Activated T-helper 17 cell treated with anti-CD3 and anti-CD28 coated beads, Interleukin-2, amount 50 U/mL, for 72 hours (primary cell): Measurements from ENCODE around the gene UQCC3. TPM values are rescaled to one million over a fixed set of nuclear protein-coding genes. Genes with fewer than 3 reads are reported as not detected.
A peak's percentile ranks its signal among the peaks of the same experiment; 100 is the strongest.
"Not testable (repeated sequence)": the region's sequence is repeated elsewhere in the genome, so short reads cannot be mapped to it uniquely, and the experiment has no call there.

ENCODE experiments used
- ATAC-seq: fragments of 150-1000 bp; cut with Tn5 transposase; replicated peaks from 2 replicates; pipeline ENCODE4 v1.10.0; 2021; ENCODE audit warnings: mild to moderate bottlenecking, moderate library complexity
- H3K27ac Mint-ChIP-seq: one replicate; pipeline ENCODE4 v1.8.0; 2022; ENCODE audit warnings: mixed read lengths
- H3K27me3 Mint-ChIP-seq: one replicate; pipeline ENCODE4 v1.8.0; 2022; ENCODE audit warnings: mixed read lengths
- H3K36me3 Mint-ChIP-seq: one replicate; pipeline ENCODE4 v1.8.0; 2022; ENCODE audit warnings: low read depth, mild to moderate bottlenecking, mixed read lengths
- H3K4me1 Mint-ChIP-seq: one replicate; pipeline ENCODE4 v1.8.0; 2022; ENCODE audit warnings: mixed read lengths
- H3K4me3 Mint-ChIP-seq: one replicate; pipeline ENCODE4 v1.8.0; 2022; ENCODE audit warnings: mild to moderate bottlenecking, mixed read lengths
- H3K9me3 Mint-ChIP-seq: one replicate; pipeline ENCODE4 v1.8.0; 2022; ENCODE audit warnings: mixed read lengths
- total RNA-seq, 2 donors: library from RNA; stranded (reverse); gene quantifications; one replicate each; pipeline ENCODE4 v1.2.3, GENCODE V29; 2022

UQCC3 gene, protein sequence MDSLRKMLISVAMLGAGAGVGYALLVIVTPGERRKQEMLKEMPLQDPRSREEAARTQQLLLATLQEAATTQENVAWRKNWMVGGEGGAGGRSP
- 1 to 10 TPM; 2.5 to 2.7 TPM for total RNA-seq

DNA sequence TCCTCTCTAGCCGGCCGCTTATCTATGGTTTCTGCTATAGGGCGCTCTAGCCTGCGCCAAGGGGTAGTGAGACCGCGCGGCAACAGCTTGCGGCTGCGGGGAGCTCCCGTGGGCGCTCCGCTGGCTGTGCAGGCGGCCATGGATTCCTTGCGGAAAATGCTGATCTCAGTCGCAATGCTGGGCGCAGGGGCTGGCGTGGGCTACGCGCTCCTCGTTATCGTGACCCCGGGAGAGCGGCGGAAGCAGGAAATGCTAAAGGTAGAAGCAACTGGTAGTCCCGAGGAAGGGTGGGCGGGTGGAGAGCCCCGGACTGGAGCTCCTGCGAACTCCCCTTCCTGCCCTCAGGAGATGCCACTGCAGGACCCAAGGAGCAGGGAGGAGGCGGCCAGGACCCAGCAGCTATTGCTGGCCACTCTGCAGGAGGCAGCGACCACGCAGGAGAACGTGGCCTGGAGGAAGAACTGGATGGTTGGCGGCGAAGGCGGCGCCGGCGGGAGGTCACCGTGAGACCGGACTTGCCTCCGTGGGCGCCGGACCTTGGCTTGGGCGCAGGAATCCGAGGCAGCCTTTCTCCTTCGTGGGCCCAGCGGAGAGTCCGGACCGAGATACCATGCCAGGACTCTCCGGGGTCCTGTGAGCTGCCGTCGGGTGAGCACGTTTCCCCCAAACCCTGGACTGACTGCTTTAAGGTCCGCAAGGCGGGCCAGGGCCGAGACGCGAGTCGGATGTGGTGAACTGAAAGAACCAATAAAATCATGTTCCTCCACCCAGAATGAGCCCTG is at the start of gene UQCC3, which contains the start of gene LBHD1:
UQCC3 (plus strand) TSS at position 66 of the 782 bp plus-strand sequence; CDS start at position 139, 73 bp downstream.
LBHD1 (minus strand) TSS at position 660 of the 782 bp plus-strand sequence. CDS start 2,236 bp downstream, outside the sequence.
- peaks cover 20% of the 10 kb centered on the region for H3K4me1 Mint-ChIP-seq
- H3K36me3 Mint-ChIP-seq: peaks cover 93% of the 10 kb centered on the region
- H3K9me3 Mint-ChIP-seq: no peaks in the 10 kb centered on the region
- ATAC-seq: peak; percentile 89
- peak within 1 kb of the TSS; percentile 99 for H3K4me3 Mint-ChIP-seq
- H3K27me3 Mint-ChIP-seq: no peaks in the 10 kb centered on the region
- H3K27ac Mint-ChIP-seq: peak within 1 kb of the TSS; percentile 98

DNA sequence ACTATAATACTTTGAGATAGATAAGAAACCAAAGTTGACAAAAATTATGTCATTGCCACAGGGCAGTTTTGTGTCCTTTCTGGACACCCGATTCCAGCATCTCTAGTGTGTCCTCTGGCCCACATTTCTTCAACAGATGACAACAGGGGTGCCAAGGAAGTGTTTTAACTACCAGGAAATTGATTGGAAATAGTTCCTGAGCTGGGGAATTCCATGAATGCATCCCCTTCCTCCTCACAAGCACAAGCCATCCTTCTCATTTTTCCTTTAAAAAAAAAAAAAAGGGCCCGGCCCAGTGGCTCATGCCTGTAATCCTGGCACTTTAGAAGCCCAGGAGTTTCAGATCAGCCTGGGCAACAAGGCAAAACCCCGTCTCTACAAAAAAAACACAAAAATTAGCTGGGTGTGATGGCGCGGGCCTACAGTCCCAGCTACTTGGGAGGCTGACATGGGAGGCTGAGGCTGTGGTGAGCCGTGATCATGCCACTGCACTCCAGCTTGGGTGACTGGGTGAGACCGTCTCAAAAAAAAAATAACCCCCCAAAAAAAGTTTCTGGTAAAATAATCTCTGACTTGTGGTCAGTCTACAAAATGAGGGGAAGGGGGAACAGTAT is 48.9 kb upstream of the UQCC3 start:
- H3K9me3 Mint-ChIP-seq: no peaks in the 10 kb centered on the region
- peak overlapping the region; percentile 97 for H3K4me3 Mint-ChIP-seq
- H3K27me3 Mint-ChIP-seq: no peaks in the 10 kb centered on the region
- H3K4me1 Mint-ChIP-seq: no peaks in the 10 kb centered on the region
- H3K27ac Mint-ChIP-seq: peak overlapping the region; percentile 91
- H3K36me3 Mint-ChIP-seq: peaks cover 80% of the 10 kb centered on the region
- no peak for ATAC-seq

DNA sequence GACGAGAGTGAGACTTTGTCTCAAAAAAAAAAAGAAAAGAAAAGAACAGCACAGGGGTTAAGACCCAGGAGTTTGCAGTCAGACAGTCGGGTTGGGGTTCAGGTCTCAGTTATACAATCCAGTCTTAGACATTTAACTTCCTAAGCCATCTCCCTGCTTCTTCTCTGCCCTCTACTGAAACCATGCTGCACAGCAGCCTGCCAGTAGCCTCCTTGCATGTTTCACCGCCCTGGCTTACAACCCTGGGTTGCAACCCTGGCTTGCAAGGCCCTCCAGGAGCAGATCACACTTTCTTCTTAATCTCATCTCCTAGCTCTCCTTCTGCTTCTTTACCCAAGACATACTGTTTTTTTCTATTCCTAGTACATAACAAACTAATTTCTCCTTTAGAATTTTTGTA is 43.8 kb upstream of the UQCC3 start:
- ATAC-seq: no peak
- Mint-ChIP-seq H3K36me3 (peaks cover 84% of the 10 kb centered on the region), H3K4me1 (no peaks in the 10 kb centered on the region), H3K4me3 (no peak overlapping the region), H3K9me3 (no peaks in the 10 kb centered on the region), H3K27me3 (no peaks in the 10 kb centered on the region), H3K27ac (no peak overlapping the region)

DNA sequence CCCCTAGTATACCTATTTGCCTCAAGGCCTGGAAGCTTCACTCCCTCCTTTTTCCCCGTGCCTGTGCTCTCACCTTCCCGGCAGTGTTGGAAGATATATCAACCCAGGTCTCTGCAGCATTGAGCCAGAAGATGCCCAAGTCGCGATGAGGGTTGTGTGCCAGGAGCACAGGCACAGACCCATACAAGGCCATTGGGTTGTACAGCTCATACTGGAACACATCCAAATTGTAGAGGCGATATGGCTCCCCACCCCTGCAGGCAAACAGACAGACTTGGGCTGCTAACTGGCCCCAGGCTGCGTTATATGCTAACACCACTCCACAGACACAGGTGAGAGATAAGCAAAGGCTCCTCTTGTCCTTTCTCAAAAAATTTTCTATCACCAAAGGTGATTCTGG is 39.0 kb upstream of the UQCC3 start:
- Mint-ChIP-seq H3K27ac (peak overlapping the region; percentile 57), H3K36me3 (peaks cover 100% of the 10 kb centered on the region), H3K4me1 (peaks cover 5% of the 10 kb centered on the region), H3K9me3 (no peaks in the 10 kb centered on the region), H3K27me3 (no peaks in the 10 kb centered on the region), H3K4me3 (no peak overlapping the region)
- no peak for ATAC-seq

DNA sequence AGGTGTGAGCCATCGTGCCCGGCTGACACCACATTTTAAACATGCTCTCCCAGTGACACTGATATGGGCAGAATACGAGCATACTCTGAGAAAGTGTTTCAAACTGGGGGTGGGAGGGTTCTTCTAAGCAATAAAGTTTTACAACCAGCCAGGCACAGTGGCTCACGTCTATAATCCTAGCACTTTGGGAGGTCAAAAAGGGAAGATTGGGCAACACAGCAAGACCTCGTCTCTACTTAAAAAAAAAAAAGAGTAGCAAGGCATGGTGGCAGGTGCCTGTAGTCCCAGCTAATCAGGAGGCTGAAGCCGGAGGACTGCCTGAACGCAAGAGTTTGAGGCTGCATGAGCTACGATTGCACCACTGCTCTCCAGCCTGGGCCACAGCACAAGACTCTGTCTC is 27.3 kb upstream of the UQCC3 start:
- Mint-ChIP-seq H3K36me3 (peaks cover 63% of the 10 kb centered on the region), H3K27me3 (no peaks in the 10 kb centered on the region), H3K4me3 (peak overlapping the region; percentile 100), H3K9me3 (no peaks in the 10 kb centered on the region), H3K4me1 (peaks cover 11% of the 10 kb centered on the region), H3K27ac (no peak overlapping the region)
- no peak for ATAC-seq

DNA sequence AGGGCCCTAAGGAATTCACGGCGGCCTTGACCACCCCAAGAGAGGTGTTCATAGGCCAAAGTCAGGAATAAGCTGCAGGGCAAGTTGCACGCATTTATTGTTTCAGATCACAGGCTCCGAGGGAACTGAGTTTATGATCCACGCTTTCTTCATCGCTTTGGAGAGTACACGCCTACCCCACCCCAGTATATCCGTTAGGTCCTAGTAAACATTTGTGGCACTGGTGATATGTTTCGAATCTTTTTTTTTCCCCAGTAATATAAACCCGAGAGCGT is 25.9 kb upstream of the UQCC3 start:
- peak; percentile 1 for ATAC-seq
- Mint-ChIP-seq H3K27me3 (no peaks in the 10 kb centered on the region), H3K4me1 (peaks cover 5% of the 10 kb centered on the region), H3K9me3 (no peaks in the 10 kb centered on the region), H3K27ac (peak overlapping the region; percentile 97), H3K4me3 (peak overlapping the region; percentile 100), H3K36me3 (peaks cover 59% of the 10 kb centered on the region)

DNA sequence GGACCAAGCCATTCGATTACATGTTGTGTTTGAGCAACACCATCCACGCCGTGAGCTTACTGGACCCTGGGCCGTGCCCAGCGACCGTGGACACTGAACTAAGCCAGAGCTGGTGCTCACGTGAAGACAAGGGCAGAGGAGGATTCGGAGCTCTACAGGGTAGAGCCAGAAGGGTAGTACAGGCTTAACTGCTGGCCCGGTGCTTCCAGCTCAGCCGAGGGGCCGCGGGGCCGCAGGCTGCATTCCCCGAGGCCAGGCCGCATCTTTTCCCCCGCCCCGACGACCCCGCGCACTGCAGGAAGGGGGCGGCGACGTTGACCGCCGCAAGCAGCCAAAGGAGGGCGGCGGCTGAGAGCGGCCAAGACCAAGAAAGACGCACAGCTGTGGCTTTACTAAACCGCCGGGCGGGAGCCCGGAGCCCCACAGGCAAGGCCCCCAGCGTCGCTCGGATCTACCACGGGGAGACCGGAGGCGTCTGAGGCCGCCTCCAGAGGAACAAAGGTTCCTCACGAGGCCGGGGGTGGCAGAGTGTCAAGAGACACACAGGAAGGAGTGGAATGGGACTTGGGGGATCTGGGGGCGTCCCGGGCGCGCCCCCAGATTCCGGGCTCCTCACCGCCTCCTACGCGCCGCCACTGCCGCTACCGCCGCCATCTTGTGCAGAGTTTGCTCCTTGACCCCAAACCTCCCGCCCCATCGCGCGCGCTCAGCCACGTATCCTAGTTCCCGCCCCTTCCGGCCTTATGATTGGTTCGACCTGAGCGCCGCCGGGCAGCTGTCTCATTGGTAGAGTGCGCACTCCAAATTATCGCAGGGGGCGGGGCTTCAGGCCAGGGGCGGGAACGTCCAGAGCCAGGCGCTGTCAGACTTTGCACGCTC is 25.3 kb upstream of the UQCC3 start, which contains the start of gene GANAB:
GANAB (minus strand) TSS at position 668 of the 879 bp plus-strand sequence; CDS start at position 654, 14 bp downstream.
- Mint-ChIP-seq H3K9me3 (no peaks in the 10 kb centered on the region), H3K27ac (peak within 1 kb of the TSS; percentile 97), H3K4me1 (no peaks in the 10 kb centered on the region), H3K36me3 (peaks cover 54% of the 10 kb centered on the region), H3K4me3 (peak within 1 kb of the TSS; percentile 100), H3K27me3 (no peaks in the 10 kb centered on the region)
- ATAC-seq: peak; percentile 99

DNA sequence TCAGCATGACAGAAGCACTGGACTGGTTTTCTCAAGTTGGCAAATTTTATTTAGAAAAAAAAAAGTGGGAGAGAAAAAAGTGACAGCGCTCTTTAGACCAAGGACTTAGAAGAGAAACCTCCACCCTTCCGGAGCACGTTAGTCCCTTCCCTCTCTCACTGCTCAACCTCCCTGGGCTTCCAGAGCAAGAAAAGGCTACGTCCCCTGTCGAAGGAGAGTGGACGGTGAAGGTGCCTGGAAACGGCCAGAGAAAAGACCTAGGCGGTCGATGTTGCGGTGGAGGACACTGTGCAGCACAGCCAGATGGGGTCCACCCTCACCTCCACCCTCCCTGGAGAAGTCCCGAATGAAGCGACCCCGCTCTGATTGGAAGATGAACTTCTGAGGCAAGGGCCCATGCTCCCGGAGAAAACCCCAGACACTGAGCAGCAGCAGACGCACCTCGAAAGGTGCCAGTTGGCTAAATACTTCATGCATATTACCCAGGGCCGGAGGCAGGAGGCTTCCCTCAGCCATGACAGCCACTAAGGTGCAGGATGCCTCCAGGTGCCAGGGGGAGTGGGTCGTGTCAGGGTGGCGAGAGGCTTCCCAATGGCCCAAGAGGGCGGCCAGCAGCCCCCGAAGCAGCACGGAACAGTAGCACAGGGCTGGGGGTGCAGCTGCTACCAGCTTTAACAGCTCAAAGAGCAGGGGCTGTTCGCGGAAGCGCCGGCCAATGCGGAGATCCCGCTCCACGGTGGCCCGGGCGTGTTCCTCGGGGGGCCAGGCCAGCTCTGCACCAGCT is 24.5 kb upstream of the UQCC3 start:
- Mint-ChIP-seq H3K27me3 (no peaks in the 10 kb centered on the region), H3K36me3 (peaks cover 54% of the 10 kb centered on the region), H3K9me3 (no peaks in the 10 kb centered on the region), H3K4me1 (no peaks in the 10 kb centered on the region), H3K27ac (peak overlapping the region; percentile 97), H3K4me3 (peak overlapping the region; percentile 100)
- no peak for ATAC-seq

DNA sequence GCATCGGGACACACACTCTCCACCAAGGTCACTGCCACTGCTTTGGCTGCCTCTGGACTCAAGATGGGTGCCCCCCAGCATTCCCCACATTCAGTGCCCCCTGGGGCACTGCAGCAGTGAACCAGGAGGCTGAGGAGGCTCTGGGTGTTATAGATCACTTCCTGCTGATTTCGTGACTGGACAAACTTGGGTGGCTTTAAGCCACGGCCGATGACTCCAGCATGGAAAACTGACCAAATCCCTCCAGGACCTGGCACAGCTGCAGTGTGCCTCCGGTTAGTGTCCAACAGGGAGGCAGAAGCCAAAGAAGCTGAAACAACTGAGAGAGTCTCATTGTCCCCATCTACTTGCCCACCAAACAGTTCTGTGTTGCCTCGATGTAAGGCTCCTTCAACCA is 23.9 kb upstream of the UQCC3 start:
- H3K36me3 Mint-ChIP-seq: peaks cover 57% of the 10 kb centered on the region
- peak overlapping the region; percentile 100 for H3K4me3 Mint-ChIP-seq
- H3K4me1 Mint-ChIP-seq: peaks cover 6% of the 10 kb centered on the region
- no peak for ATAC-seq
- H3K27me3 Mint-ChIP-seq: no peaks in the 10 kb centered on the region
- no peak overlapping the region for H3K27ac Mint-ChIP-seq
- H3K9me3 Mint-ChIP-seq: no peaks in the 10 kb centered on the region

DNA sequence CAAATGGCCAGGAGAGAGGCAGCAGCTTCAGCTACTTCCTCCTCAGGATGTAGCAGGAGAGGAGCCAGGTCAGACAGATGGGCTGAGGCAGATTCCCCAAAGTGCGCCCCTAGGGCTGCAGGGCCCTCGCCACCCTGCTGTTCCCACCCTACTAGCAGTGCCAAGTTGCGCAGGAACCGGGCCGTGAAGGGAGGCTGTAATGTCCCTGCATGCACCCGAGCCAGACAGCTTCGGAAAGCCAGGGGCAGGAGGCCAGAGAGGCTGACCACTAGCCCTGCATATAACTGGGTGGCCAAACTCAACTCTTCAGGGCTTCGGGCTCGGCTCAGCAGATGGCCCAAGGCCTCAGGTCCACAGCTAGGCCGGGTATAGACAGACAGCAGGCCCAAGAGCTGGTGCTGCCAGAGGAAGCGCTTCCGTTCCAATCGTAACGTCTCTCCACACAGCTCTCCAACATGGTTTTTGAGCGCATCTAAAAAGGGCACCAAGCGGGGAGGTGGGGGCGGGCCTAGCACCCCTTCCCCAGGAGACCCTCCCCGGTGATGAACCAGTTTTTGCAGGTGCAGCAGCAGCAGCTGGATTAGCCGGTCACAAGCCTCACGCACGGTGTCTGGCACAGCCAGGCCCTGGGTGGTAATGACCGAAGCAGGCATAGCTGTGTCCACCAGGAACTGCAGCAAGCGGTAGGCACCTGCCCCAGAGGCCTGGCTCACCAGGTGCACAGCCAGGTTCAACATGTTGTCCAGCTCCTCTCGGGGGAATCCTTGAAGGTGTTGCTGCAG is 23.1 kb upstream of the UQCC3 start:
- Mint-ChIP-seq H3K4me1 (peaks cover 7% of the 10 kb centered on the region), H3K27ac (no peak overlapping the region), H3K27me3 (no peaks in the 10 kb centered on the region), H3K9me3 (no peaks in the 10 kb centered on the region), H3K4me3 (no peak overlapping the region), H3K36me3 (peaks cover 51% of the 10 kb centered on the region)
- no peak for ATAC-seq

DNA sequence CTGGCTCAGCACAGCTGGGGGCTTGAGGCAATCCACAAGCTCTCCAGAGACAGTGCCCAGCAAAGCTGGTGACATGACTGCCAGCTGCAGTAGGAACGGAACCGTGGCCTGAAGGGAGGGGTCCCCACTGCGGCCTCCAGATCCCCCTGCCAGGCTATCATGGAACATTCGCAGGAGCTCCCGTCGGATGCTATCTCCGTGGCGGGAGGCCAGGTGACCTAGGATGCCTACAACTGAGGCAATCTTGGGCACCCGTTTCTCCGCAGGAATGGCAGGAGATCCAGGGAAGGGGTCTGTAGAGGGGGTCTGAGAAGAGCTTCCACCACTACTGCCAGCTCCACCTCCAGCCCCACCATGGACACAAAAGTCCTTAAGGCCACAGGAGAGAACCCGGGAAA is 22.5 kb upstream of the UQCC3 start:
- Mint-ChIP-seq H3K4me3 (no peak overlapping the region), H3K27me3 (no peaks in the 10 kb centered on the region), H3K9me3 (no peaks in the 10 kb centered on the region), H3K36me3 (peaks cover 49% of the 10 kb centered on the region), H3K4me1 (peaks cover 11% of the 10 kb centered on the region), H3K27ac (no peak overlapping the region)
- no peak for ATAC-seq

DNA sequence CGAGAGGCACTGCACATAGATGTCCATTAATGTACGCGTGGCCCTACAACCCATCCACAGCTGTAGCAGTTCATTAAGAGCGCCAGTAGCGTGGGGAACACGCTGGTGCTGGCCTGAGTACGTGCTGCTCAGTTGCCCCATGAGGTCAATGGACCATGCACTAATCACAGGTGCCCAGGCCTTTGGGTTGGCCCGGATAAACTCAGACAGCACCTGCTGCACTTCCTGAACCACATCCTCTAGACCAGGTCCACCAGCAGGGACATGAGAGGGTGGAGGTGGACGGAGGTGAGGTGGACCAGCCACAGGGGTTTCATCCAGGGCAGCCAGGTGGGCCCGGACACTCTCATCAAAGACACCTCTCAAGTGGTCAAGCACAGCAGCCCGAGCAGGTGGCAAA is 22.0 kb upstream of the UQCC3 start:
- peaks cover 44% of the 10 kb centered on the region for H3K36me3 Mint-ChIP-seq
- H3K27me3 Mint-ChIP-seq: no peaks in the 10 kb centered on the region
- ATAC-seq: no peak
- H3K9me3 Mint-ChIP-seq: no peaks in the 10 kb centered on the region
- no peak overlapping the region for H3K27ac Mint-ChIP-seq
- H3K4me1 Mint-ChIP-seq: peaks cover 11% of the 10 kb centered on the region
- H3K4me3 Mint-ChIP-seq: no peak overlapping the region

DNA sequence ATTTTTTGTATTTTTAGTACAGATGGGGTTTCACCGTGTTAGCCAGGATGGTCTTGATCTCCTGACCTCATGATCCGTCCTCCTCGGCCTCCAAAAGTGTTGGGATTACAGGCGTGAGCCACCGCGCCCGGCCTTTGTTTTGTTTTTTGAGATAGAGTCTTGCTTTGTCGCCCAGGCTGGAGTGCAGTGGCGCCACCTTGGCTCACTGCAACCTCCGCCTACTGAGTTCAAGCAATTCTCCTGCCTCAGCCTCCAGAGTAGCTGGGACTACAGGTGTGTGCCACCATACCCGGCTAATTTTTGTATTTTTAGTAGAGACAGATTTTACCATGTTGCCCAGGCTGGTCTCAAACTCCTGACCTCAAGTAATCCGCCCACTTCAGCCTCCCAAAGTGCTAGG is 21.2 kb upstream of the UQCC3 start:
- not testable (repeated sequence) for ATAC-seq, H3K9me3 Mint-ChIP-seq, H3K27ac Mint-ChIP-seq, H3K27me3 Mint-ChIP-seq, H3K4me3 Mint-ChIP-seq
- Mint-ChIP-seq H3K36me3 (peaks cover 36% of the 10 kb centered on the region), H3K4me1 (peaks cover 11% of the 10 kb centered on the region)
